ENCODE results near the gene SETBP1.

Gene SETBP1

DNA sequence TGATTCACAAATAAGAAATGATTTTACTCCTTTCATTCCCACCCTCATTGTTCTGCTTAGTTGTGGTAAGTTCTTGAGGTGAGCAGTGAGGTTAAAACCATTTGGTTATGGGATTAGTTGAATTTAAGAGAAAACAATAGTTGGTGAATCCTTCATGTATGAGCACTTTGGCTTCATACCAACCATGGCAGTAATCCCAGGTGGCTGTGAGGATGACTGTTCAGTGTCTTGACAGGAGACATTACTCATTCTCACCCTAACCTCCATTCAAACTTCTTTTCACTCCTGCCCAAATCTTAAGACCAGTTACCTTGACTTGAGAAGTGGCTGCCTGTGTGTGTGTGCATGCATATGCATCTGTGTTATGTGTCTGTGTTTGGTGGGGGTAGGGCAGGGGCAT lies 143.1 kb downstream of the SETBP1 start:
- TF ChIP-seq, protein P1, sequence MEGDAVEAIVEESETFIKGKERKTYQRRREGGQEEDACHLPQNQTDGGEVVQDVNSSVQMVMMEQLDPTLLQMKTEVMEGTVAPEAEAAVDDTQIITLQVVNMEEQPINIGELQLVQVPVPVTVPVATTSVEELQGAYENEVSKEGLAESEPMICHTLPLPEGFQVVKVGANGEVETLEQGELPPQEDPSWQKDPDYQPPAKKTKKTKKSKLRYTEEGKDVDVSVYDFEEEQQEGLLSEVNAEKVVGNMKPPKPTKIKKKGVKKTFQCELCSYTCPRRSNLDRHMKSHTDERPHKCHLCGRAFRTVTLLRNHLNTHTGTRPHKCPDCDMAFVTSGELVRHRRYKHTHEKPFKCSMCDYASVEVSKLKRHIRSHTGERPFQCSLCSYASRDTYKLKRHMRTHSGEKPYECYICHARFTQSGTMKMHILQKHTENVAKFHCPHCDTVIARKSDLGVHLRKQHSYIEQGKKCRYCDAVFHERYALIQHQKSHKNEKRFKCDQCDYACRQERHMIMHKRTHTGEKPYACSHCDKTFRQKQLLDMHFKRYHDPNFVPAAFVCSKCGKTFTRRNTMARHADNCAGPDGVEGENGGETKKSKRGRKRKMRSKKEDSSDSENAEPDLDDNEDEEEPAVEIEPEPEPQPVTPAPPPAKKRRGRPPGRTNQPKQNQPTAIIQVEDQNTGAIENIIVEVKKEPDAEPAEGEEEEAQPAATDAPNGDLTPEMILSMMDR (IDR thresholded peaks at IDR 0.05; ENCODE audit: control insufficient read depth, extremely low read depth, insufficient read depth), result no peak
- DNase-seq (ENCODE audit: low read depth), result no peak
- no peak overlapping the region for H3K4me3 ChIP-seq (ENCODE audit: low read depth, low read length)

DNA sequence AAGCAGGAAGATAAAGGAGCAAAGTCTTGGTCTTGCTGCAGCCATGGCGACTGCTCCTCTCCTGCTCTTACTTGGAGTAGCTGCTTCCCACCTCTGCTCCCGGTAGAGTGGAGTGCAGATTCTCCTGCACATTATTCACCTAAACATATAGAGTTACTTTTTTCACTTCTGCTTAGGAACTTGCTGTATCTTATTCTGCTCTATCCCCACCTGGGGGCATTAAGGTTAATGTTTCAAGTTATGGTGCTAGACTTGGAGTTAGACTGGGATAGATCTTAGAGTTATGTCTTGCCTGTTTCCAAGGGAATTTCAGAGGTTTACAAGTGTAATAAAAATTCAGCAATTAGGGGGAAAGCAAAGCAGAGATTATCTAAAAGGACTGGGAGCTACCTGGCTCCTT lies 144.2 kb downstream of the SETBP1 start:
- no peak overlapping the region for H3K4me3 ChIP-seq (ENCODE audit: low read depth, low read length)
- no peak for DNase-seq (ENCODE audit: low read depth)

DNA sequence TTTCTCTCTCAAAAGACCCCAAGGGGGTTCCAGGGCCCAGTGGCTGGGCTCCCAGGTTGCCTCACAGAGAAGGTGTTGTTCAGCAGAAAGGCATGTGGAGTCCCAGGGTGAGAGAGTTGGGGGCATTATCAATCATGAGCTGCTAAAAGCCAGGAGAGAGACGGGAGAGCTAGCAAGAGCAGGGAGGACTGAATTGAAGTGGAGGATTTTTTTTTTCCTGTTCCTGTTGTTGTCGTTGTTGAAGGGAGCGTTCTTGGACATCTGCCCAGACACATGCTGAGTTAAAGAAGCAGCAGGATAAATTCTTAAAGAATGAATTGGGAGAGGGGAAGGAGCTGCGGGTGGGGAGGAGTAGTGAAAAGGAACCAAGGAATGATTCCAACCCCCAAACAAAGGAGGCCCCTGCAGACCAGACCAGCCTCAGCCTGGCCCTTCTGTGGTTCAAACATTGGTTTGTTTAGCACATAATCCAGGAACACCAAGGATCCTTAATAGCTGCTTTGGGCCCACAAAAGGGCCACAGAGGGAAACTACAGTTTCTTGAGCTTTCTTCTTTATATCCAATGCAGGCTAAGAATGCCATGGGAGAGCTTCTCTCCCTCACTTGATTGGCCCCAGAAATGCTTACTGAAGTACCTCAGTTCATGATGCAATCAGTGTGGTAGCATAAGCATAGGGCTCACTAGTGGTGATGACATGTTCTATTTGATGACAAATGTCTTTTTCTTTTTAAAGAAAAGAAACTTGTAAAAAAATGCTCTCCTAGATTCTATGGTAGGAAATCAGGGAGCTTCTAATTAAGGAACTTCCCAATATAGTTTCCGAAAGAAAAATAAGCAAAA lies 146.0 kb downstream of the SETBP1 start:
- TF ChIP-seq, protein P1 (IDR thresholded peaks at IDR 0.05; ENCODE audit: control insufficient read depth, extremely low read depth, insufficient read depth), result no peak
- DNase-seq (ENCODE audit: low read depth), result peak; percentile 78
- no peak overlapping the region for H3K4me3 ChIP-seq (ENCODE audit: low read depth, low read length)

More for the DNA sequence above, 144.2 kb downstream of the SETBP1 start:
- TF ChIP-seq, protein P1 (IDR thresholded peaks at IDR 0.05; ENCODE audit: control insufficient read depth, extremely low read depth, insufficient read depth), result no peak

DNA sequence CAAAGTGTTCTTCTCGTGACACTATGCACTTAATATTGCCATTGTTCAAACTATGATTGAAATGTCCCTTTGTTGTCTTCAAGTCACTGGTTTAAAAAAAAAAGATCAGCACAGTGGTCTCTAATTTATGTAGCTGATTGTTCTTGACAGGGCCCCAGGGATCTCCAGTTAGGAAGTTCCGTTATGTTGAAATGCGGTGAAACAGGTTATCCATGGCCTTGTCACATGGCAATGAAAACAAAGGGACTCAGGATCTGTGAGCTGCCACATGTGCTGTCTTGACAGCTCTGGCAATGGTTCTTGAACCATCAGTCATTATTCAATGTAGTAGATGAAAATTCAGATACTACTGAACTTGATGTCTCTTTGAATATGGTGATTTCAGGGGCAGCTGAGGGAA lies 147.4 kb downstream of the SETBP1 start:
- H3K4me3 ChIP-seq (ENCODE audit: low read depth, low read length), result no peak overlapping the region
- DNase-seq (ENCODE audit: low read depth), result no peak
- TF ChIP-seq, protein P1 (IDR thresholded peaks at IDR 0.05; ENCODE audit: control insufficient read depth, extremely low read depth, insufficient read depth), result no peak

DNA sequence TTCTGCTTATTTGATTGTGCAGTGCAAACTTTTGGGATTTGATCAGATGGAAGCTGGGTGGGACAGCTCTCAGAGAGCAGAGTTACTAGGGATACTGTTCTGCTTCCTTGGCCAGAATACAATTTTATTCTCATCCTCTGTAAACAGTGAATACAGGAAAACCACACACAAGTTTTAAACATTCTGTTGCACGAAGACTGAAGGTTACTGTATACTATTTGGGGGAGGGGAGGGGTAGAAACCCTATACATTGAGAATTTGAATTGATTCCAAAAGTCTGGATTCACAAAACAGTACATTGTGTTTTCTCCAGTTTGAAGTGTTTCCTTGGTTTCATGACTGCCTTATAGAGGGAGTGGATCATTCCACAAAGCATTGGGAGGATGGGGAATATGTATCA lies 149.9 kb downstream of the SETBP1 start:
- no peak overlapping the region for H3K4me3 ChIP-seq (ENCODE audit: low read depth, low read length)
- TF ChIP-seq, protein P1 (IDR thresholded peaks at IDR 0.05; ENCODE audit: control insufficient read depth, extremely low read depth, insufficient read depth), result no peak
- DNase-seq (ENCODE audit: low read depth), result no peak

DNA sequence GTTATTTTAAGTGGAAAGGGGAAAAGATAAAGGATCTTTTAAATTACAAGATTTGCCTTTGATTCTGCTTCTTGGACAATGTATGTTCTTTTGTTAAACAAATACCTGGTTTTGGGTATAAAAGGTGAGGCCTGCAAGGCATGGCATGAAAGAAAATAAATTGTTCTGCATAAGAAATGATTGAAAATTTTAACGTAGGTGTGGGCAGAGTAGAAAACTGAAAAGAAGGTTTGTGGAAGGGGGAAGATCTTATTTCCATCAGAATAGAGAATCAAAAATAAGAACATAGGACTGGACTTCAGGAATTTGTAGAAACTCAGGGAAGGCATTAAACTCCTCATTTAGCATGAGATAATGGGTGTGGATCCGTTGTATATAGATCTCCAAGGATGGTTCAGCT lies 153.1 kb downstream of the SETBP1 start:
- DNase-seq (ENCODE audit: low read depth), result no peak
- TF ChIP-seq, protein P1 (IDR thresholded peaks at IDR 0.05; ENCODE audit: control insufficient read depth, extremely low read depth, insufficient read depth), result no peak
- no peak overlapping the region for H3K4me3 ChIP-seq (ENCODE audit: low read depth, low read length)
